ENCODE results near the gene U2AF2.

The U2AF2 gene

DNA sequence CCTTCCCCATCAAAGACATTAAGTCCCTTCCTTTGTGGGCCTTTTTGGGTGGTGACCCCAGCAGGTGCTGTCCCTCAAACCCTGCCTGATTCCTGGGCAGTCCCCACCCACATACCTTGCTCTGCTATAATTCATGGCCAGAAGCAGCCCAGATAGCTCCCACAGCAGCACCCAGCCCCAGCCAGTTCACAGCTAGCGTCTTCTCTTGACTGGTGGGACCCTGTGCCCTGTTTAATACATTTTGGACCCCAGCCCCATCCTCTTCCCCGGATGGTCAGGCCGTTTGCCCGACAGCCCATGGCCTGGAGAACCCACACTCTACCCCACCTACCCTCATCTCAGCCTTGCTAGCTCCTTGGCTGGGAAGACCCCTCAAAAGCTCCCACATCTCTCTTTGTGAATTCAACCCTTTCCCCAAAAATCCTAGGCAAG lies 4.7 kb upstream of the U2AF2 start:
- no peaks in the 10 kb centered on the region for H3K9me2 ChIP-seq (ENCODE audit: low read depth, low read length)
- H3K4me2 ChIP-seq (ENCODE audit: low read length) = no peak overlapping the region
- H3K4me3 ChIP-seq (ENCODE audit: low read depth, low read length, poor library complexity, severe bottlenecking) = no peak overlapping the region
- no peak for TF ChIP-seq CTCF (IDR thresholded peaks at IDR 0.05; ENCODE audit: low read length)
- TF ChIP-seq EZH2 (IDR thresholded peaks at IDR 0.05; ENCODE audit: borderline replicate concordance, low read length) = no peak
- no peaks in the 10 kb centered on the region for H3K79me2 ChIP-seq (ENCODE audit: insufficient read depth, low read length)
- H2AFZ ChIP-seq (ENCODE audit: low read length) = no peak overlapping the region
- H3K36me3 ChIP-seq (ENCODE audit: insufficient read depth, low read length) = peaks cover 24% of the 10 kb centered on the region
- H3K27ac ChIP-seq (ENCODE audit: low read depth, low read length, poor library complexity, severe bottlenecking) = peak overlapping the region; percentile 94
- H3K27me3 ChIP-seq (ENCODE audit: insufficient read depth, low read length) = no peaks in the 10 kb centered on the region
- H3K9me3 ChIP-seq (ENCODE audit: low read length) = no peaks in the 10 kb centered on the region
- peaks cover 9% of the 10 kb centered on the region; the same call in 1 of the 2 replicates for H3F3A ChIP-seq (ENCODE audit: insufficient read depth, low read length)
- no peak overlapping the region for H3K9ac ChIP-seq (ENCODE audit: low read length)
- peaks cover 37% of the 10 kb centered on the region for H3K4me1 ChIP-seq (ENCODE audit: insufficient read depth, low read length, severe bottlenecking)
- no peaks in the 10 kb centered on the region for H4K20me1 ChIP-seq (ENCODE audit: insufficient read depth, low read length)

DNA sequence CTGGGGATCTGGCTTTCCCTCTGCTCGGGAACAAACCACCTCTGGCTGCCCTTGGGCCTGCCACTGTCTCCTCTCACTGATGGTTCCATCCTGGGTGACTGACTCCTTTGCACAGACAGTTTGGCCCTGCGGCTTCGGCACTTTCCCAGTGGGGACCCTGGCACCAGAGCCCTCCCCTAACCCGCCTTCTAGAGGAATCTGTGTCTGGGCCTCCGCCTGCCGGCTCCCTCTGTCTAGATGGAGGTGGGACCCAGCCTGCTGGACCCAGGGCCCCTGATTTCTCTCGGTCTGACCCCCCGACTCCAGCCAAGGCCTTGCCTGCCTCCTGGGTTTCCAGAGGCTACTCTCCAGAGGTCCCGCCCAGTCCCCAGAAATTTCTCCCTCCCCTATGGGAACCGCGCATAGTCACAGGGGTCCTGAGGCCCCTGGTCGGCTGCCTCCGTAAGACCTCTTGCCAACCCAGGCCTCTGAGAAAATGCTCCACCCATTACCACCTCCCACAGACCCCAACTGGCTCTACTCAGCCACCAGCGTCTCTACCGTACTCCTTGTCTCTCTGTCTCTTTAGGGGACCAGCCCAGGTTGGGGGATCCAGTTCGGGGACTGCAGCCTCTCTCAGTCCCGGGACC lies 4.1 kb upstream of the U2AF2 start:
- H2AFZ ChIP-seq (ENCODE audit: low read length) = no peak overlapping the region
- peaks cover 6% of the 10 kb centered on the region; the same call in 1 of the 2 replicates for H3F3A ChIP-seq (ENCODE audit: insufficient read depth, low read length)
- peaks cover 31% of the 10 kb centered on the region for H3K4me1 ChIP-seq (ENCODE audit: insufficient read depth, low read length, severe bottlenecking)
- H3K27ac ChIP-seq (ENCODE audit: low read depth, low read length, poor library complexity, severe bottlenecking) = no peak overlapping the region
- no peaks in the 10 kb centered on the region for H3K27me3 ChIP-seq (ENCODE audit: insufficient read depth, low read length)
- peaks cover 3% of the 10 kb centered on the region for H3K79me2 ChIP-seq (ENCODE audit: insufficient read depth, low read length)
- H3K9ac ChIP-seq (ENCODE audit: low read length) = no peak overlapping the region
- no peaks in the 10 kb centered on the region for H3K9me2 ChIP-seq (ENCODE audit: low read depth, low read length)
- H3K9me3 ChIP-seq (ENCODE audit: low read length) = no peaks in the 10 kb centered on the region
- H3K4me2 ChIP-seq (ENCODE audit: low read length) = no peak overlapping the region
- H3K36me3 ChIP-seq (ENCODE audit: insufficient read depth, low read length) = peaks cover 21% of the 10 kb centered on the region
- no peak overlapping the region for H3K4me3 ChIP-seq (ENCODE audit: low read depth, low read length, poor library complexity, severe bottlenecking)
- TF ChIP-seq EZH2 (IDR thresholded peaks at IDR 0.05; ENCODE audit: borderline replicate concordance, low read length) (no peak), CTCF (IDR thresholded peaks at IDR 0.05; ENCODE audit: low read length) (no peak)
- no peaks in the 10 kb centered on the region for H4K20me1 ChIP-seq (ENCODE audit: insufficient read depth, low read length)

GRCh38 chr19:55651236-55651635 lies 3.6 kb upstream of the U2AF2 start:
- H3K4me2 ChIP-seq (ENCODE audit: low read length) = no peak overlapping the region
- no peaks in the 10 kb centered on the region for H4K20me1 ChIP-seq (ENCODE audit: insufficient read depth, low read length)
- H3K27ac ChIP-seq (ENCODE audit: low read depth, low read length, poor library complexity, severe bottlenecking) = no peak overlapping the region
- peaks cover 8% of the 10 kb centered on the region for H3K79me2 ChIP-seq (ENCODE audit: insufficient read depth, low read length)
- H3K9me2 ChIP-seq (ENCODE audit: low read depth, low read length) = no peaks in the 10 kb centered on the region
- no peak for TF ChIP-seq CTCF (IDR thresholded peaks at IDR 0.05; ENCODE audit: low read length)
- no peak for TF ChIP-seq EZH2 (IDR thresholded peaks at IDR 0.05; ENCODE audit: borderline replicate concordance, low read length)
- H3F3A ChIP-seq (ENCODE audit: insufficient read depth, low read length) = peaks cover 6% of the 10 kb centered on the region; the same call in 1 of the 2 replicates
- H3K27me3 ChIP-seq (ENCODE audit: insufficient read depth, low read length) = no peaks in the 10 kb centered on the region
- no peaks in the 10 kb centered on the region for H3K9me3 ChIP-seq (ENCODE audit: low read length)
- no peak overlapping the region for H3K4me3 ChIP-seq (ENCODE audit: low read depth, low read length, poor library complexity, severe bottlenecking)
- H3K4me1 ChIP-seq (ENCODE audit: insufficient read depth, low read length, severe bottlenecking) = peaks cover 32% of the 10 kb centered on the region
- no peak overlapping the region for H3K9ac ChIP-seq (ENCODE audit: low read length)
- peaks cover 23% of the 10 kb centered on the region for H3K36me3 ChIP-seq (ENCODE audit: insufficient read depth, low read length)
- H2AFZ ChIP-seq (ENCODE audit: low read length) = no peak overlapping the region
